OCI-M2 (cell line): ENCODE results near the gene GGTLC1.

Experiments
- DNase-seq: peaks from one replicate; lab custom pipeline; 2025; ENCODE audit not compliant: unreplicated experiment; lab: John Stamatoyannopoulos, UW

GGTLC1 gene

DNA sequence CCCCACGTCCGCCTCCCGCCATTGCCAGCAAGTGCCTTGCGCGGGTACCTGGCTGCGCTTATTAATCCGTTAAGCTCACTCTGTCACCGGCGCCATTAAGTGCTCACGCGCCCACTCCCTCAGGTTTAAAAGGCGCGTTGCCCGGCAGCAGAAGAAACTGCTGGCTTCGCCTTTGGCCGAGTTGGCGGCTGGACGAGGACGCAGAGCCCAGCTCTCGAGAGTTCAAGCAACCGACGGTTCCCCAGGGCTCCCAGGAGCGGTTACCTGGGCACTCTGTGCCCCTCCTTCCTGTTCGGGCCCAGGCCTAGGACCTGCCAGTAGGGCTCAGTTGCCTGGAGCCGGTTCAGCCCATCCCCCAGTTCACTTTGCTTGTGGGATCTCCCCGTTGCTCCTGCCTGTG lies at the start of gene GGTLC1:
Gene GGTLC1, minus strand, starts transcription at position 219 of the 400 bp plus-strand sequence. CDS start 2,168 bp downstream, outside the sequence.
- DNase-seq, result no peak

DNA sequence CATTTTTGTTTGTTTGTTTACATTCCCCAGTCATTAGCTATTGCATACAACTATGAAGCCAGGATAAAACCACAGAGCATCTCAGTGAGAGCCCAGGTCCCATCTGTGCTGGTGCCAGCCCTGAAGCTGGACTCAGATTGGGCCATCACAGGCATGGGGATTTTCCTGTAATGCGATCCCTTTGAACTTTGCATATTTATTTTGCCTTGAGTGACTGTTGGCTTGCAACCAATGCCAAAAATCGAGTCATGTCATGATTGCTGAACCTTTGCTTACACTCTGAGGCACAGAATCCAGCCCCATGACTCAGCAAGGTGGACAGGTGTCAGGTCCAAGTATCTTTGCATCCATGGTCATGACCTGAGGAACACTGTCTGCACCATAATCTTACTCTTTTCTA lies 46.2 kb upstream of the GGTLC1 start:
- DNase-seq, result no peak

DNA sequence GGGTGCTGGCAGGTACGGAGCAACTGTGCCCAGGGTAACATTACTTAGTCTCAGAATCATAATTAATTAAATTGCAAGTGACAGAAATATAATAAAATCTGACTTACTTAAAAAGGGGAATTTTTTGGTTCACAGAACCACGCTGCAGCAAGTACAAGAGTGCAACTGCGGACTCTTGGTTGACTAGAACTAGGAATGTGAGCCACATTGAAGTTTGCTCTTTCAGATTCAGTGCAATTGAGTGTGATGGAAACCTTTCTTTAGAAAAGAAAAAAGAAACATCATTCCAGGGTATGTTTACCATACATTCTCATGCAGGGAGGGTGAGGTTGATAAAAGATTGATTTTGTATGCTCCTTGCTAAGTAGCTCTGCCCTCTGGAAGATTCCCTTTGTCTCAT lies 45.0 kb upstream of the GGTLC1 start:
- DNase-seq, result no peak

DNA sequence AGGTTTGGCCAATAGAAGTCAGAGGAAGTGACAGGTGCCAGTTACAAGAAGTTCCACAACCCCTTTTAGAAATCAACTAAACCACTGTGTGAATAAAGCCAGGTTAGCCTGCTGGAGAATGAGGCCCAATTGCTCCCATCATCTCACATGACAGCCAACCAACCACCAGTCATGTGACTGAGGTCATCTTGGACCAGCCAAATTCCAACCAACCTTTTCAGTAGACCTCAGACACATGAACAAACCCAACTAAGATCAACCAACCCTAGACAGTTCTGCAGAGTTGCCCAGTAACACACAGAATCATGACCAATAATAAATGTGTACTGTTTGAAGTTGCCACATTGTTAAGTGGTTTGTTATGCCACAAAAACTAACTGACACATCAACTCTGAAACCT lies 44.6 kb upstream of the GGTLC1 start:
- DNase-seq, result no peak

DNA sequence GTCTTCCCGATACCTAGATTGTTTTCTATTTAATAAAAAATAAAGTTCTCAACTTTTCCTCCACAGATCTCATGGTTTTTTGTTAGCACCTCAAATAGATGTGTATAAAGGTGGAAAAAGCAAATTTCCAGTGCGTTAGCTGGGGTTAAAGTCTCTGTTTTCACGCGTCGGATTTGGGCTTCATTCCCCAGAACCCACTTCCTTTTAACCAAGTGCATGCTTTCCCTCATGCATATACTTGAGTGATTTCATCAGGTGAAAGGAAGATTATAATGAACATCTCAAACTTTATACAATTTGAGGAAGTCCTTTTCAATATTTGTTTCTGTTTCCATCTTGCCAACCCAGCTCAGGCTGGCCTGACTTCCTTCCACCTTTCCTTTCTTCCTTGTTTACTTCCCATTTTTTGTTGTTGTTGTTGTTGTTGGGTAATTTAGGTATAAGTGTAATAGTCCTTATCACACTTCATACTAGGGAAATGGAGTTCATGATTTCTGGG lies 43.9 kb upstream of the GGTLC1 start:
- DNase-seq, result no peak

DNA sequence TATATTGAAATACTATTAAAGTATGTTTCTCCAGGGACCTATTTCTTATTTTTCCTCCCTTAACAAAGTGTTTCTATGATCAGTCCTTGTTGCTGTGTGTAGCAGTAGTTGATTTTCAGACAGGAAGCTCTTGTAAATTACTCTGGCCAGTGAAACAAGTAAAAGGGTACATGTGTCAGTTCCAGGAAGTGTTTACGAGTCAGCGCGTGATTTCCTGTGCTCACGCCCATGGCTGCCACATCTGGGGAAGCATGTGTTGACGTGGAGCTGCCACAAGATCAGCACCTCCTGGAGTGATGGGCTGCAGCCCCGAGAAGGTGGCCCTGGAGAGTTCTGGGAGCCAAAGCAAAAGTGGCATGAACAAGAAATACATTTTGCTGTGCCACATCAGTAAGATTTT lies 38.6 kb upstream of the GGTLC1 start:
- no peak for DNase-seq

DNA sequence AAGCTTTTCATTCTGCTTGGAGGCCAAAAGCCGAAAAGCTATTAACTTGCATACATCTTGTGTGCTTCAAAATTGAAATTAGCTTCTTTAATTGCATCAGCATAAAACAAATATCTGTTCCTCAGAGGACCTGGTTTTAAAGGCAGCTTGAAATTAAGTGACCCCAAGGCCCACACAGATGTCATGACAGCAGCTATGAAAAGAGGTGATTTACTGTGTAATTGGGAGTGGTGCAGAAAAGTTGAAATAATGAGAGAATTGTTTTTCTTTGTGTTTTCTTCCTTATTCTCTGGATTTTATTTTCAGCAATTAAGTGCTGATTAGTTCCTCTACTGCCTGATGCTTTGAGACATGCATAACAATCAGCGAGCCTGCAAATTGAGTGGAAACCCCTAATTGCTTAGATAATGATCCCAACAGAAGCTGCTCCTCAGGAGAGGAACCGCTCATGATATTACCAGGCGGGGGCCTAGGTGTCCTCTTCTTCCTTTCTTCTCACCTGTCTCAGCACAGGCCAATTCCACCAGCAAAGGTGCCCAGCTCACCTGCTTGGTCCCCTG lies 34.1 kb upstream of the GGTLC1 start:
- no peak for DNase-seq

DNA sequence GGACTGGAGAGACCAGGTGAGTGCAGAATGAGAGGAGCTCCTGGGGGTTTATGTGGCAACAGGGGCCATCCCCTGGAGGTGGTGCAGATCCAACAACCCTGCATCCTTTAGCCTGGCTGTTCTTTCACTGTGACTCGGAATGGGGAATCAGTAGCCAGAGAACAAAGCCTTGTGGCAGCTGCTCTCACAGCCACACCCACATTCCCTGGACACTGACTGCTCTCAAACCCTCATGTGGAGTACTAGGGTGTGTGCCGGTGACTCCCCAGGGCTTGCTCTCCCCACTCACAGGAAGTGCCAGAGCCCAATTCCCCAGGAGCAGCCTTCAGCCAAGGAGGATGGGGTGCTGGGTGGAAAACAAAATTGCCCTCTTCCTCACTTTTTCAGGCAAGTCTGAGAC lies 30.2 kb upstream of the GGTLC1 start:
- no peak for DNase-seq

DNA sequence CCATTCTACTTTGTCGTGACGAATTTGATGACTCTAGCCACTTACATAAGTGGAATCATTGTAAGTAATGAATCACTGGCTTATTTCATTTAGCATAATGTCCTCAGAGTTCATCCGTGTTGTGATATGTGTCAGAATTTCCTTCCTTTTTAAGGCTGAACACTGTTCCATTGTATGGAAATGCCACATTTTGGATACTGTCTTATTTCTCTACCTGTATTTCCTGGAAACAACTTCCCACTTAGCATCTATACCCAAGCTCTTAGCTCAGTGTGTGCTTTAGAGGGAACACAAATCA lies 28.8 kb upstream of the GGTLC1 start:
- no peak for DNase-seq

DNA sequence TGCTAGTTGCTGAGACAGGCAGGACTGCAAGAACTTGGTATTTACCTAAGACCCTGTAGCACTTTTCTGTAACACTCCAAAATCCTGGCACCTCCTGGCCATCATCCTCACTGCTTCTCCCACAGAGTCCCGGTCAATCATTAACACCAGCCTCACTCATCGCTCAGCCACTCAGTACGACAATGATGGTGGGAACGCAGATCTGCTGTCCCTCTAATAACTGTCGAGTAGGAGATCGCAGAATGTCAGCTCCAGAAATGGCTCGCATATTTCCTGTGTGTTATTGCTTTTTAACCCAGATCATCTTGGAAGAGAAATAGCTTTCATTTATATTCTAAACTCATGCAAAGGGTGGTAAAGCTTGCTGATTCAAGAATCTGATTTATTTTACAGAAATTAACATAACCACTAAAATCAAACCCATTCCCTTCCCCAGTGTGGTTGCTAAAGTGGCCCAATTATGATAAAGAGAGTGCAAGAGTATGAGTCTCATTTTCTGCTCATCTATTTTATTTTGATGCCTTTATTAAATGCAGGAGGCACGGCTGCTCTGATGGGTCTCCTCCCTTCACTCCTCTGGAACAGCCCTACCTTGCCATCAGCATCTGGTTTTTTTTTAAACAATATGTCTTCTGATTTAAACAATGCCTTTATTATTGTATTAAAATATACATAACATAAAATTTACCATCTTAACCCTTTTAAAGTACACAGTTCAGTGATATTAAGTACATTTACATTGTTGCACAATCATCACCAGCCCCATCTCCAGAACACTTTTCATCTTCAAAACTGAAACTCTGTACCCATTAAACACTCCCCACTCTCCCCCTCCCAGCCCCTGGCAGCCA lies 28.3 kb upstream of the GGTLC1 start:
- DNase-seq, result no peak

DNA sequence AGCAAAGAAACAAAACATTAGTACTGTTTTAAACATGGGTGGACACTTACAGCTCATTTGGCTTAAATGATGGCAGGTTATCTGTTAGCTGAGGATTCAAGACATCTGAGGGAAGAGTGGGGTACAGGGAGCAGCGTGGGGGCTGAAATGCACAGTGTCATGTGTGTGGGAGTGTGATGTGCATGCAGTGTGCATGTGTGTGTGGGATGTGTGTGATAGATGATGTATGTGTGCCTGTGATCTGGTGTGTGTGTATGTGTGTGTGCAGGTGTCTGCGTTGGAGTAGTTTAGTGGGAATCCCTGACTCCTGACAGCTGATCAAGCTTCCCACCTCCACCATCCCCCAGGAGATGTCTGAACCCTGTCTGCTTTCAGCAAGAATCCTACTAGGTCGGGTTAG lies 25.4 kb upstream of the GGTLC1 start:
- DNase-seq, result no peak

DNA sequence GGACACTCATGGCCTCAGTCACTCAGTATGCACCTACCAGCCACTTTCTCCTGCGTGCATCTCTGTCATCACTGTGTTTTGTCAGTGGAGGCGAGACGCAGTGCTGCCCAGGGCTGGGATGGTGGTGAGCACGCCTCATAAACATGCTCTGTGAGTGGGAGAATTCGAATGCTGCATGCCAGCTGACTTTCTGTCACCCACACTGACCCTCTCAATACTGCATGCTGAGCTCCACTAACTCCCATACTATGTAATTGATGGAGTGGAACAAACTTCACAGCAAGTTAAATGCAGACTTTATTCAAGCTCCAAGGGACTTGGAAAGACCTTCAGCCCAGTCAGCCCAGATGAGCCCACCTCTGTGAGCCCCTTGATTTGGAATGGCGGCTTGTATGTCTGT lies 22.7 kb upstream of the GGTLC1 start:
- DNase-seq, result no peak

DNA sequence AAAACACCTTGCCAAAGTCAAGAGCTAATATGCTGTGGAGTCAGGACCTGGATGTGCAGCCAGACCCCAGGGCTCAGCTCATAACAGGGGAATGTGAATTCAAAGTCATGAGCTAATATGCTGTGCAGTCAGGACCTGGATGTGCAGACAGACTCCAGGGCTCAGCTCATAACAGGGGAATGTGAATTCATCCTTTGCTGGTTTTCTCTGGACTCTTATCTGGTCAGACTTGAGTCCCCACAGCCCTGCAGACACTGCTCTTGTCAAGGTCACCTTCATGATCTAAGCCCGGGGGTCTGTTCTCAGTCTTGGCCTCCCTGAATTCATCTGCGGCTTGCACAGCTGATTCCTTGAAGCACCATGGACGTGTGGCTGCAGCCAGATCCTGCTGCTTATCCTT lies 19.2 kb upstream of the GGTLC1 start:
- no peak for DNase-seq

DNA sequence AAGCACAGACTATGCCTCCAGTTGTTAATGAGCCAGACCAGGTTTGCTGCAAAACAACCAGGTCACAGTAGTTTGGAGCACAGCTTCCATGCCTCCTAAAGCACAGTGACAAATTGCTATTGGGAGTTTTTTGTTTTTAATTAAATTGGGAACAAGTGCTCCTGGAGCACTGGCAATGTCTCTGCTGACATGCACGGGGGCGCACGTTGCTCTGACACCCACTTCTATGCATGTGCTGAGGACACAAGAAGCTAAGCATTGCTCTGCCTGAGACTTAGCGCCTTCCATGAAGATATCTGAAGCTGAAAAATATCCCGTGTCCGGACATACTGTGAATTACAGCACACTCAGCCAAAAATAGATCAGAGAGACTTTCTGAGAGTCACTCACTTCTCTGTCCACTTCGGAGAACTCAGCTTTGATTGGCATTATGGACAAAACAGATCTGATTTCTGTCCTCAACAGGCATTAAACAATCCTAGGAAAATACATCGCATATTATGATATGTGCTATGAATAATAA lies 18.6 kb upstream of the GGTLC1 start:
- DNase-seq, result no peak

DNA sequence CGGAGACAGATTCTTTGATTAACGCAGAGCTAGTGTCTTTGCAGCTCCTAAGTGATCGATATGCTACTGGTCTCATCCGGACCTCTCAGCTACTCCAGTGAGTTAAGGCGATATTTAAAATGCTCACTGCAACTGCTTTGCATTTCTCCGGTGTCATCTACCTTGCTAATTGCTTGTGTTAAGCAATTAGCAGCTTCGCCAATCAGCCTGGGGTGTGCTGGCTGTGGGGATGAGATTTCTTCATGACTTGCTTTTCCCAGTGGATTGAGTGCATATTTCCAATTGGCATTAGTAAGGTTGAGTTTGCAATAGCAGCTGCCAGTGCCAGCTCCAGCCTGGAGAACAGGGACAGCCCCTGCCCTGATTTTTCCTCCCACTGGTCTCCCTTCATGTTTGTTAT lies 18.0 kb upstream of the GGTLC1 start:
- no peak for DNase-seq

DNA sequence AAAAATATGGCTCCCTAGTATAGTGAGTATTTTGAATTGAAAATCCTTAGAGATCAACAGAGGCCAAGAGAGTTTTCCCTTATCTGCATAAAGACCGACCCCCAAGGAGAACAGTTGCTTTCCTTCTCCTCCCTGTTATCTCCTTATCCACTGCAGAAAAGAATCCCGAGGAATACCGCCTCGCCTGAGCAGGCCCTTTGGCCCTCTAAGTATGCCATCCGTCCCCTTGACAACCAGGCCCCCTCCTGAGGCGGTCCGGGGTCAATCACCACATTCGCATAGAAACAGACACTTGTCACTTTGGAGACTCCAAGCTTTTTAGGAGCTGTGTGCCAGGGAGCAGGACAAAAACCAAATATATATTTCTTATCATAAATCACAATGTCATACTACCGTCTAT lies 15.9 kb upstream of the GGTLC1 start:
- no peak for DNase-seq

DNA sequence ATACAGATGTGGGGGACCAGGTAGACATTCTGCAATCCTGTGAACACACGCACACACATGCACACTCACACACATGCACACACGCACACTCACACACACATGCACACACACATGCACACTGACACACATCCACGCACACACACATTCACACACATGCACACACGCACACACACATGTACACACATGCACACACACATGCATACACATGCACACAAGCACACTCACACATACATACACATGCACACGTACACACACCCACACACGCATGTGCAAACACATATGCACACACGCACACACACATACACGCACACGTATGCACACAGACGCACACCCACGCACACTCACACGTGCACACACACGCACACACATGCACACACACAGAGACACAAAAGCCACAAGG lies 14.3 kb upstream of the GGTLC1 start:
- no peak for DNase-seq

DNA sequence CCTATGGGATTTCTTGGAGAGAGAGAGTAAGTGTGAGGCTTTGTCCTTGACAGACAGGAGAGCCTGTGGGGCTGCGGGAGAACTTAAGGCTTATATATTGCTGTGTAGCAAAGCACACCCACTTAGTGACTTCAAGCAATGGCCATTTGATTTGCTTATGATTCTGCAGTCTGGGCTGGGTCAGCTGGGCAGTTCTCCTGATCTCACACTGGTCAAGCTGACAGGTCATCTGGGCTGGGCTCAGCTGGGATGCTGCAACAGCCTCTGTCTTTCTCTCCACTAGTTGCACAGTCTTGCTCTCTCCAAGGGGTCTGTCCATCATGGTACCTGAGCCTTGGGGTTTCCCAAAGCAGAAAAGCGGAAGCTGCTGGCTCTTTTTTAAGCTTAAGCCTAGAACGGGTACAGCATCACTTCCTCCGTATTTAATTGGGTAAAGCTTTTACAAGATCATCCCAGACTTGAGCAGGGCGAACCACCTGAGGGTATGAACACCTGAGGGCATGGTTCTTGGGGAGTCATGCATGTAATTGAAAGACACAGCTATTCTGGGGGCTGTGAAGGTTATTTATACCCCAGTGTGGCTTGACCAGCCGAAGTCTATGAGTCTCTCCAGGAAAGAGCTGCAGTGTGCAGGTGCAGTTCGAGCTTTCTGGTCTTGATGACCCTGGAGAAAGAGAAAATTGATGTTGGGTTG lies 13.3 kb upstream of the GGTLC1 start:
- no peak for DNase-seq

DNA sequence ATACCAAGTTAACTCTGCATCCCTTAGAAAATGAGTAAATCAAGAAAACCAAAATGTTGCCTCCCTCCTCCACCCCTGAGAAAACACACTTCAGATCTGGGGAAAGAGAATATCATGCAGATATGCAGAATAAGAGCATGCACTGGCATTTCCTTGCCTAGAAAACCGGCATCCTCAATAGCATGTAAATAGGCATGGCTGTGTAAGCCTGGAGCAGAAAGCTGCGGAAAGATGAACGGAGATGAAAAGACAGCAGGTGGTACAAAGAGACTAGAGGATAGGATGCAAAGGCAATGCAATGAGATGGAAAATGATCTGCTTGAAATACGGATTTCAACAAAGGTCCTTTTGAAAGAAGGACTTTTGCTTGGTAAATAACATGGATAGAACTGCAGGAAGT lies 10.3 kb upstream of the GGTLC1 start:
- DNase-seq, result no peak

DNA sequence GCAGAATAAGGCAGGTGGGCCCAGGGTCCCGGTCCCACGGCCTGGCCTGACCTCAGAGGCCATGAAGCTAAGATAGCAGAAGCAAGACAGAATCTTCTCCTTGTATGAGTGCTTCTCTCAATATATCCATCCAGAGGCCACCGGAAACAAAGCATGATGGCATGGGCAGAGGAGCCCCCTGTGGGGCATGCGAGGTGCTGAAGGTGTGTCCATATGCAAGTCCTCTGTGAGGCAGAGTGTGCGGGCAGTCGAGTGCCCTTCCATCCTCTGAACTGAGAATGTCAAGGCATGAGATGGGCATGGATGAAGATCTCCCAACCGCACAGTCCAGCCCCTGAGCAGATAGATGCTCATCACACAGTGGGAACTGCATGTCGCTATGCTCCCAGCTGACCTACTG lies 9.8 kb upstream of the GGTLC1 start:
- DNase-seq, result no peak

DNA sequence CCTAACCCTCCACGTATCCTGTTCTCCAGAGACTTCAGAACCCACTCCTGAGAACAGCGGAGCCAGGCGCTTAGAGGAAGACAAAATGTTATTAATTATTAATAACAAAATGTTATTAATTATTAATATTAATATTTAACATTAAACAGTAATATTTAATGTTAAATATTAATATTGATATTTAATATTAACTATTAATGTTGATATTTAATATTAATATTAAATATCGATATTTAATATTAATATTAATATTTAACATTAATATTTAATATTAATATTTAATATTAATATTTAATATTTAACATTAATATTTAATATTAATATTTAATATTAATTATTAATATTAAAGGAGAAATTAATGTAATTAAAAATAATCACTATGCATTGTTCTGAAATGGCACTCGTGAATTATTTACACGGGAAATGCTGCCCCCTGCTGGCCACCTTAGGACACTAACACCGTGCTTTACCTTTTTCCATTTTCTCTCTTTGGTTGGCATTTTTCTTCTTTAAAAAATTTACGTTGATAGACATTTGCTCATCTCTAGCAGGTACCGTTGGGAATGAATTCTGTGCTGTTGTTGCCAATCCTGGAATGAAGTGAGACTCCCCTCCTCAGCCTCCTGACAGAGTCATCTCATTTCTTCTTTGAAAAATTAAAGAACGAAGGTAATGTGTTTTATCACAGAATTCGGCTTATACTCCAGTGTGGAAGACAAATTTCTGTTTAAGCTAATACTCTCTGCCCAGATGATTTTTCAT lies 7.5 kb upstream of the GGTLC1 start:
- DNase-seq, result no peak
